ENCODE data around the gene FPGT.
"Not testable (repeated sequence)": the region's sequence is repeated elsewhere in the genome, so short reads cannot be mapped to it uniquely, and the experiment has no call there.

Gene FPGT

DNA sequence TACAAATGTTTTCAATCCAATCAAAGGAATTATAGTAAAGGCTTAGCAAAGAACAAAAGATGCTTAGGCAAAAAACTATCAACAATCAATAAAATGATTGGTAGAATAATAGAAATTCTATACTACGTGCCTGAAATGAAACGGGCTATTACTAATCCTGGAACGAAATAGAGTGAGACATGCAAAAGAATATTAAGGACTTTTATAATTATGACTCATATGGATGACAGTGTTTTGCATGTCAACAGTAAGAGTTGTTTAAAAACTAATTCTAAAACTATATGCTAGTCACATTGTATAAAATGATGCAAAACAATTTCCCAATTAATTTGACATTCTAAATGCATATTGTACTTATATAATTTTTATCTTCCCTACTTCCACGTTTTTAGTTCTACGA lies 35.7 kb upstream of the FPGT start:
- Histone ChIP-seq H3F3A (ENCODE audit: insufficient read depth, low read length) (no peaks in the 10 kb centered on the region), H4K20me1 (ENCODE audit: insufficient read depth, low read length) (no peaks in the 10 kb centered on the region), H3K36me3 (replicated peaks; ENCODE audit: insufficient read depth, low read length) (no peaks in the 10 kb centered on the region), H3K9ac (ENCODE audit: low read length) (no peak overlapping the region), H3K9me3 (replicated peaks; ENCODE audit: insufficient read depth, low read length) (no peaks in the 10 kb centered on the region), H3K9me2 (replicated peaks; ENCODE audit: insufficient read depth, low read length) (no peaks in the 10 kb centered on the region), H3K79me2 (ENCODE audit: low read length) (no peaks in the 10 kb centered on the region), H3K27ac (ENCODE audit: low read length) (no peak overlapping the region), H3K4me1 (ENCODE audit: low read length) (no peaks in the 10 kb centered on the region), H3K4me3 (ENCODE audit: low read length) (no peak overlapping the region), H3K4me2 (ENCODE audit: low read depth, low read length) (no peak overlapping the region), H3K27me3 (replicated peaks; ENCODE audit: insufficient read depth, low read length) (no peaks in the 10 kb centered on the region), H2AFZ (ENCODE audit: low read length) (no peak overlapping the region)
- no peak for TF ChIP-seq EZH2phosphoT487 (IDR thresholded peaks at IDR 0.05; ENCODE audit: low read length)
- TF ChIP-seq EZH2 (optimal IDR thresholded peaks at IDR 0.05; ENCODE audit: low read depth, low read length) = no peak
- no peak for TF ChIP-seq CTCF (IDR thresholded peaks at IDR 0.05; ENCODE audit: low read length)
- DNase-seq = no peak

GRCh38 chr1:74174423-74174822 lies 23.6 kb upstream of the FPGT start:
- not testable (repeated sequence) for H3K9me2 ChIP-seq (replicated peaks; ENCODE audit: insufficient read depth, low read length); H3K36me3 ChIP-seq (replicated peaks; ENCODE audit: insufficient read depth, low read length); H3K27me3 ChIP-seq (replicated peaks; ENCODE audit: insufficient read depth, low read length); H3K79me2 ChIP-seq (ENCODE audit: low read length); H2AFZ ChIP-seq (ENCODE audit: low read length); H3F3A ChIP-seq (ENCODE audit: insufficient read depth, low read length); H3K4me2 ChIP-seq (ENCODE audit: low read depth, low read length); H3K4me3 ChIP-seq (ENCODE audit: low read length); H4K20me1 ChIP-seq (ENCODE audit: insufficient read depth, low read length); H3K27ac ChIP-seq (ENCODE audit: low read length); H3K9ac ChIP-seq (ENCODE audit: low read length); H3K9me3 ChIP-seq (replicated peaks; ENCODE audit: insufficient read depth, low read length); H3K4me1 ChIP-seq (ENCODE audit: low read length); DNase-seq

- DNase-seq = no peak
- TF ChIP-seq EZH2 (optimal IDR thresholded peaks at IDR 0.05; ENCODE audit: low read depth, low read length) (no peak), EZH2phosphoT487 (IDR thresholded peaks at IDR 0.05; ENCODE audit: low read length) (no peak), CTCF (IDR thresholded peaks at IDR 0.05; ENCODE audit: low read length) (no peak)
- Histone ChIP-seq H3K9me2 (replicated peaks; ENCODE audit: insufficient read depth, low read length) (no peaks in the 10 kb centered on the region), H3K4me3 (ENCODE audit: low read length) (no peak overlapping the region), H3K4me2 (ENCODE audit: low read depth, low read length) (no peak overlapping the region), H3F3A (ENCODE audit: insufficient read depth, low read length) (no peaks in the 10 kb centered on the region), H2AFZ (ENCODE audit: low read length) (no peak overlapping the region), H3K36me3 (replicated peaks; ENCODE audit: insufficient read depth, low read length) (no peaks in the 10 kb centered on the region), H3K9me3 (replicated peaks; ENCODE audit: insufficient read depth, low read length) (no peaks in the 10 kb centered on the region), H3K9ac (ENCODE audit: low read length) (no peak overlapping the region), H4K20me1 (ENCODE audit: insufficient read depth, low read length) (no peaks in the 10 kb centered on the region), H3K27ac (ENCODE audit: low read length) (no peak overlapping the region), H3K27me3 (replicated peaks; ENCODE audit: insufficient read depth, low read length) (no peaks in the 10 kb centered on the region), H3K4me1 (ENCODE audit: low read length) (no peaks in the 10 kb centered on the region), H3K79me2 (ENCODE audit: low read length) (no peaks in the 10 kb centered on the region)
Observed at GRCh38 chr1:74180490-74180889, 17.6 kb upstream of the FPGT start.

- H3K9me3 ChIP-seq (replicated peaks; ENCODE audit: insufficient read depth, low read length) = no peaks in the 10 kb centered on the region
- no peaks in the 10 kb centered on the region for H3K79me2 ChIP-seq (ENCODE audit: low read length)
- no peak overlapping the region for H3K9ac ChIP-seq (ENCODE audit: low read length)
- H2AFZ ChIP-seq (ENCODE audit: low read length) = no peak overlapping the region
- TF ChIP-seq CTCF (IDR thresholded peaks at IDR 0.05; ENCODE audit: low read length) (no peak), EZH2 (optimal IDR thresholded peaks at IDR 0.05; ENCODE audit: low read depth, low read length) (no peak), EZH2phosphoT487 (IDR thresholded peaks at IDR 0.05; ENCODE audit: low read length) (no peak)
- H3K4me3 ChIP-seq (ENCODE audit: low read length) = no peak overlapping the region
- DNase-seq = no peak
- H3F3A ChIP-seq (ENCODE audit: insufficient read depth, low read length) = peaks cover 4% of the 10 kb centered on the region
- no peaks in the 10 kb centered on the region for H3K27me3 ChIP-seq (replicated peaks; ENCODE audit: insufficient read depth, low read length)
- no peak overlapping the region for H3K4me2 ChIP-seq (ENCODE audit: low read depth, low read length)
- no peaks in the 10 kb centered on the region for H3K36me3 ChIP-seq (replicated peaks; ENCODE audit: insufficient read depth, low read length)
- no peaks in the 10 kb centered on the region for H4K20me1 ChIP-seq (ENCODE audit: insufficient read depth, low read length)
- no peaks in the 10 kb centered on the region for H3K9me2 ChIP-seq (replicated peaks; ENCODE audit: insufficient read depth, low read length)
- peaks cover 1% of the 10 kb centered on the region; the same call in 1 of the 2 replicates for H3K4me1 ChIP-seq (ENCODE audit: low read length)
- H3K27ac ChIP-seq (ENCODE audit: low read length) = no peak overlapping the region
Observed at GRCh38 chr1:74193908-74194307, 4.1 kb upstream of the FPGT start.
